Gastroesophageal sphincter (tissue), 3 donors: ENCODE measurements around the gene ADIRF.
"Not testable (repeated sequence)": the region's sequence is repeated elsewhere in the genome, so short reads cannot be mapped to it uniquely, and the experiment has no call there.

Experiments
- CTCF ChIP-seq, 4 experiments: fragments of 200-600 bp in 2 of 4; fragments of 450-650 bp in 2 of 4; sonication (generic) in 1 of 4; IDR thresholded peaks; one replicate each; pipeline ENCODE4 v1.5.1; 2017 to 2019; ENCODE audit warnings: antibody characterized with exemption in 4 of 4, mild to moderate bottlenecking in 2 of 4, moderate library complexity in 2 of 4
- EP300 ChIP-seq: sonication (generic); formaldehyde crosslinking; IDR thresholded peaks from one replicate; pipeline ENCODE4 v1.6.1; 2017; ENCODE audit warnings: antibody characterized with exemption, mild to moderate bottlenecking
- POLR2A ChIP-seq, 2 donors: fragments of 450-650 bp; IDR thresholded peaks; one replicate each; pipeline ENCODE4 v1.6.1; 2017; ENCODE audit warnings: antibody characterized with exemption in 2 of 2, mild to moderate bottlenecking in 2 of 2, moderate library complexity in 1 of 2
- POLR2AphosphoS5 ChIP-seq: sonication (generic); formaldehyde crosslinking; IDR thresholded peaks from one replicate; pipeline ENCODE4 v1.6.1; 2017; ENCODE audit warnings: antibody characterized with exemption

- TF ChIP-seq POLR2AphosphoS5; CTCF (IDR thresholded peaks at IDR 0.05); EP300; POLR2A (IDR thresholded peaks at IDR 0.05): not testable (repeated sequence)
Observed at GRCh38 chr10:86940076-86940475, 28.2 kb upstream of the ADIRF start.
